Measurements from ENCODE around the gene KIF3B.
"Not testable (repeated sequence)": the region's sequence is repeated elsewhere in the genome, so short reads cannot be mapped to it uniquely, and the experiment has no call there.

The KIF3B gene

DNA sequence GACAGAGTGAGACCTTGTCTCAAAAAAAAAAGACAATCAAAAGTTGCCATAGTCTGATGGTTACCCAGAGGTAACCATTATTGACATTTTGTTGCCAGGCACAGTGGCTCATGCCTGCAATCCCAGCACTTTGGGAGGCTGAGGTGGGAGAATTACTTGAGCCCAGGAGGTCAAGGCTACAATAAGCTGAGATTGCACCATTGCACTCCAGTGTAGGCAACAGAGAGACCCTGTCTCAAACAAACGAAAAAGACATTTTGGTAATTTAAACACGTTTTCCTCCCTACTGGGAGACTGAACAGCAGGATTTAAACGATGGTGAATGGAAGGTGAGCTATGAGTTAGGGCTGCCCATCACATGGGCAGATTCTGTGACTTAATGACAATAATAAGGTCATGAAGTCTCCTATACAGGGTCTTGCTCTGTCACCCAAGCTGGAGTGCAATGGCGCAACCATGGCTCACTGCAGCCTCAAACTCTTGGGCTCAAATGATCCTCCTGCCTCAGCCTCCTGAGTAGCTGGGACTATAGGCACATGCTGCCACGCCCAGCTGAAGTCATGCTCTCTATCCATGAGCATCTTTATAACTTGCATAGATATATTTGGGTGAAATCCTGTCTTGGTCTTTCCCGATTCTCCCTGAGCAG is 76.5 kb downstream of the KIF3B start:
- H3K27ac ChIP-seq = no peak overlapping the region
- DNase-seq (ENCODE audit: low read depth, low spot score) = no peak

DNA sequence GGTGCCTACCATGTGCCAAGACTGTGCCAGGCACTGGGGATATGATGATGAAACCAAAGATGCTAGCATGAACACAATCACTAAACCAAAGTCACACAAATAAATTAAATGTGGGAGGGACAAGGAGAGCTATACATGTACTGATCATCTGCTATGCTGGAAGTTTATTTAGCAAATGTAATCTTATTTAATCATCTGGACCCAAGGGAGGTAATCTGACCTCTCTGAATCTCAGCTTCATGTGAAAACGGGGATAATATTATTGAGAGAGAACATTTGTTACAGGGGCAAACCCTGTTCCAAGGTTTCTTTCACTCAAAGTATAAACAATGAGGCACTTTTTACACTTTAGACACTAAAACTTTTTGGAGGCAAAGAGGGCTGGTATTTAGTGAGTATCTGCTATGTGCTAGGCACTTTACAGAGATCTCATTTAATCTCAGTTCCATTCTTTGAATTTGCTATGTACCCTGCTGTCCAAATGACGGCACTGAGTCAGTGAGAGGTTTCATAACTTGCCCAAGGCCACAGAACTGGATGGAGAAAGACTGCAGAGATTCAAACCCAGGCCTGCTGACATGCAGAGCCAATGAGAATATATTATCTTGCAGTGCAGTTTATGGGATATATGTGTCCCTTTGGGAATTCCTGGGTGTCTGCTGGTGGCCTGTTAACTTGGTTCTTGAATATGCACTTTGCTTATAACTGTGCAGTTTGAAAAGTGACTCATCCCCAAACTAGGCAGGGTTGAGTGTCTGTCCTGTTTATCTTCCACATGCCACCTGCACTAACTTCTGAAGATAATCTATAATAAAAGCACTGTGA is 77.4 kb downstream of the KIF3B start:
- no peak for DNase-seq (ENCODE audit: low read depth, low spot score)
- peak overlapping the region; percentile 13 for H3K27ac ChIP-seq

DNA sequence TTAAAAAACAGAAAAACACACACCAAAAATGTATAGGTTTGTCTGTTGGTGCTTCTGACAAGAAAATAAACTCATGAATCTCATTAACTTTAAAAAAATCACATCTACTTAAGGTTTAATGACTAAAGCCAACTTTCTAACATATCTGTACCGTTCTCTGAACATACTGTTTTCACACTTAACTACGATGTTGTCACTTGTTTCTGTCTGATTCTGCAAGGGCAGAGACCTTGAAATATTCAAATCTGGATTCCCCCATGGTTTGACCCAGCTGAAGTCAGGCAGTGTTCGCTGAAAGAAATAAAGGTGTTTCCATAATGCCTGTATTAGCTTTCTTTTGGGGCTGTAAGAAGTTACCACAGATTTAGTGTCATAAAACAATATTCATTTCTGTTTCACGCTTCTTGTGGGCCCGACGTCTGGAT is 78.0 kb downstream of the KIF3B start:
- peak overlapping the region; percentile 13 for H3K27ac ChIP-seq
- no peak for DNase-seq (ENCODE audit: low read depth, low spot score)

DNA sequence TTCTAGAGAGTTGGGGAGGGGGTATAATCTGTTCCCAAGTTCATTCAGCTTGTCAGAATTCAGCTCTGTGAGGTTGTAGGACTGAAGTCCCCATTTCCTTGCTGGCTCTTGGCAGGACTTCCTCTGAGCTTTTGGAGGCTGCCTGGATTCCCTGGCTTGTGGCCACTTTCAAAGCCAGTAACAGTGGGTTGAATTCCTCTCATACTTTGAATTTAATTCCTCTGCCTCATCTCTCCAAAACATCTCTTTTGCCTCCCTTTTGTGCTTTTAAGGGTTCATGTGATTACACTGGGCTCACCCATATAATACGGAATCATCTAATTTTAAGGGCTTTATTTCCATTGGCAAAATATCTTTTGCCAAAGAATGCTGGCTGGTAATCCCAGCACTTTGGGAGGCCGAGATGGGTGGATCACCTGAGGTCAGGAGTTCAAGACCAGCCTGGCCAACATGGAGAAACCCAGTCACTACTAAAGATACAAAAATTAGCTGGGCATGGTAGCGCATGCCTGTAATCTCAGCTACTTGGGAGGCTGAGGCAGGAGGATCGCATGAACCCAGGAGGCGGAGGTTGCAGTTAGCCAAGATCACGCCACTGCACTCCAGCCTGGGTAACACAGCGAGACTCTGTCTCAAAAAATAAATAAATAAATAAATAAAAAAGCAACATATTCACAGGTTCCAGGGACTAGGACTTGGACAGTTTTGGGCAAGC is 78.6 kb downstream of the KIF3B start:
- not testable (repeated sequence) for DNase-seq (ENCODE audit: low read depth, low spot score); H3K27ac ChIP-seq

DNA sequence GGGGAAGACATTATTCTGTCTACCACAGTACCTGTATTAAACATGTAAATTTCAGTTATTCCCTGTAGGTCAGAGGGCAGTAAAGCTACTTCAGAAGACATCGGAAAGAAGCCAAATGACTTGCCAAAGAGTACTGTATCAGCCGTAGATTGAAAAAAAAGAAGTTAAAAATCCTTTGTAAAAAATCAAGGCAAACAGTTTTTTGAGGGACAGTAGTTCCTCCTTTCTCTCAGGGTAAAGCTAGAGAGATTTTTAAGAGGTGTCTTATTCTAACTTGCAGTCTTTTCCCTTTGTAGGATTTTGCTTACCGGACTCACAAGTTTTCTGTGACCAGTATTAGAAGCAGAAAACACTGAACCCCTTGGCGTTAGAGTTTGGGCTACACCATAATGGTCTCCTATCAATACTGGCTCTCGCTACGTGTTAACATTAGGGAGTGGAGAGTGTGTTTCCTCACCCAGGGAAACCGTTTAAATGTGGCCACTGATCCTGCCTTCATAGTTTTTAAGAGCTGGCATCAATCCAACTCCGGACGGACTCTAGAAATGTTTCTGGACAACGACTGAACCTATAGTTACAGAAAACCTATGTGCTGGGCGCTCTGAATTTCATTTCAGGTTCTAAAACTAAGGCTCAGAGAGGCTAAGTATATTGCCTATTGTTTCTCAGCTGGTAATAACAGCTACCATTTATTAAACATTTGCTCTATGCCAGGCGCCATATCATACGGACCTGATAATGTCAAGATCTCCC is 79.3 kb downstream of the KIF3B start:
- peak overlapping the region; percentile 83 for H3K27ac ChIP-seq
- no peak for DNase-seq (ENCODE audit: low read depth, low spot score)

DNA sequence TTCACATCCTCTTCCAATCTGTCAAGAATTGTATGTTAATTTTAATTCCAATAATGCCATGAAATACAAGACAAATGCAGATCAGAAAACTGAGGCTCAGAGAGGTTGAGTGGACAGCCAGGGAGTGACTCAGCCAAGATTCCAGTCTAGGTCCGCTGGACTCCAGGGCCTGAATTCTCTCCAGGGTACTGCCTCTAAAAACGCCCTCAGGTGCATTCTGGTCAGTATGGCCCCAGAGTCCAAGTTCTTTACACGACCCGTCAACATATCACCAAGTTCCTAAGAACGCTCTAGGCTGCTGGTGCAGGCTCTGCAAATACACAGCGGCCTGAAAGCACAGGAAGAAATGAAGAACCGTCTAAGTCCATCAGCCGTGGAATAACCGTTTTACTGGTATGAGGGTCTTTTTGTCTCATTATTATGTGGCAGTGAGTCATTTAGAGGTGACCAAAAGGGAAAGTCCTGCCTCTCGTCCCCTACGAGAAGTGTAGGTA is 80.0 kb downstream of the KIF3B start:
- DNase-seq (ENCODE audit: low read depth, low spot score) = no peak
- peak overlapping the region; percentile 83 for H3K27ac ChIP-seq

DNA sequence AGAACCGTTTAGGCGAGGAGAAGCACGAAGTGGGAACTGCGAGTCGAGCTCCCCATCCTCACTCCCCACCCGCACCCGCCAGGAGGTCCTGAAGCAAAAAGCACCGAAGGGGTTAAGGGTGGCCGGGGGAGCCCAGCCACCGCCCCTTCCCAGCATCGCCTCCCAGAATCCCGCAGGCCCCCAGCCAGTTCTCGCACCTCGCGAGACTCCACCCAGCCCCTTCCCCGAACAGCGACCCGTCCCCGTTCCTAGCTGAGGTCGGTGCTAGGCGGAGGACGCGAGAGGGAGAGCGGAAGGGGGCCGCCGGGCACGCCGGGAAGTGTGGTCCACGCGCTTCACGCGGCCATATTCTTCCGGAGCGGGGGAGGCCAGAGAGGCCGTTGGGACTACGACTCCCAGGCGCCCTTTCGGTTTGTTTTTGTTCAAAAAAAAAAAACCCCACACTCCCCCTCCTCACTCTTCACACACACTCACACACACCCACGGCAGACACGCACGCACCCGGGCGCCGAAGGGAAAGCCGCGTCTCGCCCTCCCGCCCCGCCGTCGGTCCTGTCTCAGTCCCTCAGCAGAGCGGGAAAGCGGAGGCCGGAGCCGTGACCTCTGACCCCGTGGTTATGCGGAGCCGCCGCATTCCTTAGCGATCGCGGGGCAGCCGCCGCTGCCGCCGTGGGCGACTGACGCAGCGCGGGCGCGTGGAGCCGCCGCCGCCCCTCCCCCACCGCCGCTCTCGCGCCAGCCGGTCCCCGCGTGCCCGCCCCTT is 80.6 kb downstream of the KIF3B start, which contains the start of gene ASXL1:
ASXL1 (plus strand) TSS at position 463 of the 763 bp plus-strand sequence. CDS start 445 bp downstream, outside the sequence.
- H3K27ac ChIP-seq = peak within 1 kb of the TSS; percentile 83
- DNase-seq (ENCODE audit: low read depth, low spot score) = peak; percentile 37

DNA sequence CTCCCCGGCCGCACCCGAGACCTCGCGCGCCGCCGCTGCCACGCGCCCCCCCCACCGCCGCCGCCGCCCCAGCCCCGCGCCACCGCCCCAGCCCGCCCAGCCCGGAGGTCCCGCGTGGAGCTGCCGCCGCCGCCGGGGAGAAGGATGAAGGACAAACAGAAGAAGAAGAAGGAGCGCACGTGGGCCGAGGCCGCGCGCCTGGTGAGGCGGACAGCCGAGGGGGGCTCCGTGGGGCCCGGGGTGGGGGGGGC is 81.1 kb downstream of the KIF3B start:
- peak overlapping the region; percentile 83 for H3K27ac ChIP-seq
- no peak for DNase-seq (ENCODE audit: low read depth, low spot score)

DNA sequence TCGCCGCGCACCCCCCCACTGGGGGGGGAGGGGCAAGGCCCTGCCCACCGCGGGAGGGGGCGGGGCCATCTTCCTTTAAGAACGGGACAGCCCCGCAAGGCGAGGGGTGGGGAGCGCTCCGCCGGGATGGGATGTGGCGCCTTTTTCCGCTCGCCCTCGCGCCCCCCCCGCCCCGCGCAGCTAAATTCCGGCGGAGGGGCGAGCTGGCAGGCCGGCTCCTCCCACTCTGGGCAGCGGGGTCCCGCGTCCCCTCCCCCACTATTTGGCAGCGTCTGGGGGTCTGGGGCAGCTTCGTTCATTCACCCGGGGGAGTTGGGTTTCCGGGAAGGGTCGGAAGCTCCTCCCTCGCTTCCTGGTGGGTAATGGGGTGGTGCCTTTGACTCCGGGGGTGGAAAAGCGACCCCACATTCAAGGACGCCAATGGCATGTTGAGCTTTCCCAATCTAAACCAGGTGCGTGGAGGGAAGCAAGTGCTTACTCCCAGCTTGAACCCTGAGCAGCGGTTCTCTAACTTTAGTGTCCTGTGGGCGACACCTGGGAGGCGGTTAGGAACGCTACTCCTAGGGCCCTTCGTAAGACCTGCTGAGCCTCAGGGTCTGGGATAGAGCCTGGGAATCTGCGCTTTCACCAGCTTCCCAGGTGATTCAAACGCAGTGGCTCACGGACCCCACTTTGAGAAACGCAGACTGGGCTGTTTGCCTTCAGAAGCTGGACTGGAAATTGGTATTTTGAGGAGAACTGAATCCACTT is 81.6 kb downstream of the KIF3B start:
- H3K27ac ChIP-seq = peak overlapping the region; percentile 83
- no peak for DNase-seq (ENCODE audit: low read depth, low spot score)

DNA sequence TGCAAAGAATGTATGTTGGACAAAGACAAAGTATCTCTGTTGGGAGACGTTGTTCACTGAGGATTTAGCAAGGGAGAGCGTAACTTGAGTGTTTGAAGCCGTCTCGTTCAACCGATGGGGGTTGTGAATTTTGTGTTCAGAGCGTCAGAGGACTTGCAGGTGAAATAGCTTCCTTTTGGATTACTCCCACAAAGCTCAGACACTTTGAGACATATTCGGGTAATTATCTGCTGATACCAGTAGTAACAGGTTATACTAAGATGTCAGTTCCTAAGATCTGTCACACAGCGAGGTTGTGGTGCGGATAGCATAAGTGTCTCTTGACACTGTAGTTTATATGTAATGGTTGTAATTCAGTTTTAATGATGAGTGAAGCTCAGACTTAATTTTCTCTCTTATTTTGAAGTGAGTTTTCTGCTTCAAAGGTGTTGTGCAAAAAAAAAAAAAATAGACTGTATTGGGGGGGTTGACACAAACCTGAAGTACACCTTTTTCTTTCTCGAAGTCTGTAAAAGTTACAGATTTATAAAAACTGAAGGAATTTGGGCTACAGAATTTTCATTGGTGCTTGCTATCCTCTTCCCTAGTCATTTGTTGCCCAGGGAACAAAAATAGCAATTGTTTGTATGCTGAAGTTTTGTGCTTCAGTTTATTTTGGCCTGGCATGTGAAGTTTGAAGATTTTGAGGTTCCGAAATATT is 82.3 kb downstream of the KIF3B start:
- peak overlapping the region; percentile 83 for H3K27ac ChIP-seq
- no peak for DNase-seq (ENCODE audit: low read depth, low spot score)

DNA sequence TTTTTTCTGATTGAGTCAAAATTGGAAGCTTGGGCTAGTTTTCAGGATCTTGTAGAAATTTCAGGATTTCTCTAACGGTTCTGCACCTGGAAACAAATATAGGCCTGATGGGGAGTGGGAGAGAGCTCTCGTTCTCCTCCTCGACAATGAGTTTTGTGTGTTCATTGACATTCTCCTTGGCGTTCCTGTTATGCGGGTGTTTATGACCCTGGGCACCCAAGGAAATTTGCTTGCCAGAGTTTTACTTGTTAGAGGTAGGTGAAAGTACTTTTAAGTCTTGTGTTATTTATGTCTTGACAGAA is 82.8 kb downstream of the KIF3B start:
- no peak overlapping the region for H3K27ac ChIP-seq
- no peak for DNase-seq (ENCODE audit: low read depth, low spot score)

DNA sequence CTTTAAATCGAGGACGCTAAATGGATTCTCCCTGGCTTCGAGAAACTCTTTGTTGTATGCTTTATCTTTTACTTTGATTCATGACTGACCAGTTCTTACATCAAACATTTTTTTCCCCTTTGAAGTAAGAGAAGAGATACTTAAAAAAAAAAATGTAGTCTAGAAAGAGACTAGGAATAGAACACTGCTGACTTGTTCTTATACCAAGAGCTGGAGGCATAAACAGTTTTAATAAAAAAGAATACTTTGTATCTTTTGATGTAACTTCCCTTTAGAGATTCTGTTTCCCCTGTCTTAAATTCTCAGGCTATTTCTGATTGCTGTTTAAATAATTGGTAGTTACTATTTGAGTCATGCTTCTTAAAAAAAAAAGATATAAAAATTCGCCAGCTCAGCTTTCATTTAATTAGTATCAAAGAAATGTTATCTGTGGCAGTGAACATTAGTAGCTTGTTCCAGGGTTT is 85.5 kb downstream of the KIF3B start:
- no peak overlapping the region for H3K27ac ChIP-seq
- DNase-seq (ENCODE audit: low read depth, low spot score) = no peak

DNA sequence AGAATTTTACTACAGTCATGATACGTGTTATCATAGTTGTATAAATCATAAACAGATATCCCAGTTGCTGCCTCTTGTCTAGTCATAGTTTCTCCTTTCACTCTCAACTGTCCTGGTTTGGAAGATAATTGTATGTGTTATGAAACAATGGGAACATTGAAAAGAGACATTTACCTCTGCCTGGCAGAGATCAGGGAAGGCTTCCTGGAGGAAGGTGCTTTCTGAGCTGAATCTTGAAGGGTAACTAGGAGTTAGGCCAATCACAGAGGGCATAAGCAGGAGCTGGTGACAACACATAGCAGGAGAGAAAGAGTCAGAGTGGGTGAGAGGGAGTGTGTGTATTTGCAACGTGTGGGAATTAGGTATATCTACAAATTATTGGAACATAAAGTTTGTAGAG is 86.0 kb downstream of the KIF3B start:
- H3K27ac ChIP-seq = no peak overlapping the region
- DNase-seq (ENCODE audit: low read depth, low spot score) = no peak

DNA sequence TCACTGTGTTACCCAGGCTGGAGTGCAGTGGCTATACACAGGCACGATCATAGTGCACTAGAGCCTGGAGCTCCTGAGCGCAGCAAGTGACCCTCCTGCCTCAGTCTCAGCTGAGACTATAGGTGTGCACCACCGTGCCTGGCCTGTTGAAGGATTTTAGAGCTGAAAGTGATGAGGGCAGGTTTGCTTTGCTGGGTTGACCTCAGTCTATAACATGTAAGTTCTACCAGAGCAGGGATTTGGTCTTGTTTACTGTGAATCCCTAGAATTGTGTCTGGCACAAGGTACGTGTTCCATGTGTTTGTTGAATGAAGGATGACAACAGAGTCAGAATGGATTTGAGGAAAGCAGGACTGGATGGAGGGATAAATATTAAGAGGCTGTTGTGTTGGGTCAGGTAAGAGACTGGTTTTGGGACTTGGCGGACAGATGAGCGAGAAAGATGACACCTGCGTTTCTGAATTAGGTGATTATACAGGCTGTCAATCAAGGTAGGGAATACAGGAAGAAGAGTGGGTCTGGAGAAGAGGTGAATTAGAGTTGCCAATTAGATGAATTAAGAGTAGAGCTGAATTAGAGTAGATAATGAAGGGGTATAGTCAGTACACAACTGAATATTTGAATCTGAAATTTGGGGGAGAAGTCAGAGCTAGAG is 87.2 kb downstream of the KIF3B start:
- no peak for DNase-seq (ENCODE audit: low read depth, low spot score)
- no peak overlapping the region for H3K27ac ChIP-seq

DNA sequence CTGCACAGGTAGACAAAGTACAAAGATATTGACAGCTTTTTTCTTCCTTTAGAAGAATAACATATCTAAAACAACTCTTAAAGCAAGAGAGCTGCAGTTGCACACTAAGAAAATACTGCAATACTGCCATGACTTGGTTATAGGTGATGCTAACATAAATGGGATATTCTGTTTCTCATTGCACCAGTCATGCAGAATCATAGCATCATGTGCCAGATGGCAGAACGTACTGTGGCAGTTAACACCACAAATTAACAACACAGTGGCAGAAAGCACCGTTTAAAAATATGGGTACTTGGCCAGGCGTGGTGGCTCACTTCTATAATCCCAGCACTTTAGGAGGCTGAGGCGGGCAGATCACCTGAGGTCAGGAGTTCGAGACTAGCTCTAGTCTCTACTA is 88.1 kb downstream of the KIF3B start:
- no peak overlapping the region for H3K27ac ChIP-seq
- DNase-seq (ENCODE audit: low read depth, low spot score) = no peak

DNA sequence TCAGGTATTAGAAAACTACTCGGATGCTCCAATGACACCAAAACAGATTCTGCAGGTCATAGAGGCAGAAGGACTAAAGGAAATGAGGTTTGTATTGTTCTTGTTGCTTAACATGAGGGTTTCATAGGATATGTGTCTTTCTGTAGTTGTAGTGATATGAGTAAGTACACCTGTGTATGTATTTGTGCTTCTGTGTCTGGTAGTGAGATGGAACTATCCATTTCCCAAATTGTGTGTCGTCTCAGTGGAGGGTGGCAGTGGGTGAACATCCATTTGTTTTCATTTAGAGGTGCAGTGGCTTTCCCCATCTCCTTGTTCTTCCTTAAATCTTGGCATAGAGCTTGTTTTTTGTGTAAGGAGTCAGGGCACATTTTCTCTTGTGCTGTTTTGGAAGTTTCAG is 88.9 kb downstream of the KIF3B start:
- no peak for DNase-seq (ENCODE audit: low read depth, low spot score)
- no peak overlapping the region for H3K27ac ChIP-seq

DNA sequence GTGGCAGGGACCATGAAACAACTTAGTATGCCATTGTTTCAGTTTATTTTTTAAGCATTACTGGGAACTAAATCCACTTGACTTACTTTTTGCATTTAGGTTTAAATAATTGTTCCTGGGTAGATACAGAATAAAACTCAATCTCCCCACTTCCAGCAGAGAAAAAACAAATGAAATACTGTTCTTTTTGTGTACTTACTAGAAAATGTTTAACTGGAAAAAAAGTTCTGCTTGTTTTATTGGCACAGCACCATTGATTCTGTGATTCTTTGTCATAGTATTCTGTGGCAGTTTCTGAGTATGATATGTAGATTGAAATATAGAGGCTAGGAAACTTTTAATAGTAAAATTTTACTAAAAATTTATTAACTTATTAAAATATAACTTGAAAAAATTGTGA is 90.9 kb downstream of the KIF3B start:
- DNase-seq (ENCODE audit: low read depth, low spot score) = no peak
- no peak overlapping the region for H3K27ac ChIP-seq

DNA sequence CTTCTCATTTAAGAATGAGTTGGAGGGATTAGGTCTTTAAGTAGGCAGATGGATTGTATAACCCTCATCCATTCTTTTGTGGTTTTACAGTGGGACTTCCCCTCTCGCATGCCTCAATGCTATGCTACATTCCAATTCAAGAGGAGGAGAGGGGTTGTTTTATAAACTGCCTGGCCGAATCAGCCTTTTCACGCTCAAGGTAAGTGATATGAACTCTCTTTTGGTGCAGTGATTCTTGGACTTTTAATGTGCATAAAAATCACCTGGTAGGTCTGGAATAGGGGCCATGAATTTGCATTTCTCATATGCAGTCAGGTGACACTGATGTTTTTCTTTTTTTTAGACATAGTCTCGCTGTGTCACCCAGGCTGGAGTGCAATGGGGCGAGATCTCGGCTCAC is 91.5 kb downstream of the KIF3B start:
- H3K27ac ChIP-seq = no peak overlapping the region
- DNase-seq (ENCODE audit: low read depth, low spot score) = no peak
